ENCODE data around the gene GFOD1.

DNA sequence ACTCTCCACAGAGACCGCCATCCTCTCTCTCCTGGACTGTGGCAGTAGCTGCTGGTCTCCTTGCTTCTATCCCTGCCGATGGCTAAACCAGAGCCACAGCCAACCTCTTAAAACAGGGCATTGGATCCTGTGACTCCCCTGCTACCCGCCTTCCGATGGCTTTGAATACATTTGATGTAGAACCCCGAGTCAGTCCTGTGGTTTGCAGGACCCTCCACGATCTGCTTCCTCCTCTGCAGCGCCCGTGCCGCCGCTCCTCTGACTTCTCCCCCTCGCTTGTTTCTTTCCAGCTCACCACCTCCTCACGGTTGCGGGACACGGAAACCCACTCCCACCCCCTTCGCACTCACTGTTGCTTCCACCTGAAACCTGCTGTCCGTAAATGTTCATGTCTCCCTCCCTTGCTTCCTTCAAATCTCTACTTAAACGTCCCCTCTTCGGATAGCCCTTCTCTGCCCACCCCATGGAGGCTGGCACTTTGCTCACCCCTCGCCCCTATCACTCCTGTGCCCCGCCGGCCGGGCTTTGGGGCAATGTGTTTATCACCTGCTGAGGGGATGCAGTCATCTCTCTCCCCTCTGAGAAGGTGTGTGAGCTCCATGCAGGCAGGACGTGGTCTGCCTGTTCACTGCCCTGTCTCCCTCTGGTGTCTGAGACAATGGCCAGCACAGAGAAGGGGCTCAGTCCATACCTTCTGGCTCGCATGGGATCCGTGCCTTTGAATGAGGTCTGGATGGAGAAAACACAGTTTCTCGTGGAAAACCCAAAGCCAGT, 67.8 kb downstream of the GFOD1 start:
- TF ChIP-seq, protein P1, sequence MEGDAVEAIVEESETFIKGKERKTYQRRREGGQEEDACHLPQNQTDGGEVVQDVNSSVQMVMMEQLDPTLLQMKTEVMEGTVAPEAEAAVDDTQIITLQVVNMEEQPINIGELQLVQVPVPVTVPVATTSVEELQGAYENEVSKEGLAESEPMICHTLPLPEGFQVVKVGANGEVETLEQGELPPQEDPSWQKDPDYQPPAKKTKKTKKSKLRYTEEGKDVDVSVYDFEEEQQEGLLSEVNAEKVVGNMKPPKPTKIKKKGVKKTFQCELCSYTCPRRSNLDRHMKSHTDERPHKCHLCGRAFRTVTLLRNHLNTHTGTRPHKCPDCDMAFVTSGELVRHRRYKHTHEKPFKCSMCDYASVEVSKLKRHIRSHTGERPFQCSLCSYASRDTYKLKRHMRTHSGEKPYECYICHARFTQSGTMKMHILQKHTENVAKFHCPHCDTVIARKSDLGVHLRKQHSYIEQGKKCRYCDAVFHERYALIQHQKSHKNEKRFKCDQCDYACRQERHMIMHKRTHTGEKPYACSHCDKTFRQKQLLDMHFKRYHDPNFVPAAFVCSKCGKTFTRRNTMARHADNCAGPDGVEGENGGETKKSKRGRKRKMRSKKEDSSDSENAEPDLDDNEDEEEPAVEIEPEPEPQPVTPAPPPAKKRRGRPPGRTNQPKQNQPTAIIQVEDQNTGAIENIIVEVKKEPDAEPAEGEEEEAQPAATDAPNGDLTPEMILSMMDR (IDR thresholded peaks at IDR 0.05) = no peak
- TF ChIP-seq, protein P2, sequence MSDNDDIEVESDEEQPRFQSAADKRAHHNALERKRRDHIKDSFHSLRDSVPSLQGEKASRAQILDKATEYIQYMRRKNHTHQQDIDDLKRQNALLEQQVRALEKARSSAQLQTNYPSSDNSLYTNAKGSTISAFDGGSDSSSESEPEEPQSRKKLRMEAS (IDR thresholded peaks at IDR 0.05; ENCODE audit: low read depth) = no peak
- TF ChIP-seq GATA2 (CRISPR knock-in tag; IDR thresholded peaks at IDR 0.05) = 0 out of 2 replicates have a peak, but pooled peaks have one; percentile 6
- TF ChIP-seq CHD2 (IDR thresholded peaks at IDR 0.05; ENCODE audit: low read length, partially characterized antibody) = no peak
